H1 (cell line): ENCODE results near the gene VWF. TPM values are rescaled to one million over a fixed set of nuclear protein-coding genes. Genes with fewer than 3 reads are reported as not detected.

Experiments used
- CTCF ChIA-PET: fragments of 300-600 bp; sonication (Branson Sonifier 250); formaldehyde crosslinking; loops from one replicate; lab custom pipeline; 2021; ENCODE audit not compliant: partially characterized antibody; lab: Charles Lee
- POLR2A ChIA-PET: fragments of 300-600 bp; sonication (Branson Sonifier 250); formaldehyde crosslinking; loops from one replicate; lab custom pipeline; 2021; ENCODE audit warnings: inconsistent platforms; ENCODE audit not compliant: partially characterized antibody; lab: Charles Lee
- DNase-seq, 2 experiments: peaks; one replicate each; pipeline versions ENCODE4 v3.0.0 to v3.0.0-alpha.2; 2010 to 2022; ENCODE audit warnings: low spot score in 2 of 2, low read depth in 1 of 2, mixed read lengths in 1 of 2
- FAIRE-seq: peaks from 2 replicates; lab custom pipeline; 2011; peaks lifted over from hg19 to GRCh38; lab: Jason Lieb, UNC
- H2AFZ ChIP-seq: 2 replicates; pipeline ENCODE4 v1.8.1; 2012; ENCODE audit warnings: low read length, inconsistent platforms
- H2AK5ac ChIP-seq: 2 replicates; pipeline ENCODE4 v1.6.1; 2013; ENCODE audit warnings: low read depth, low read length
- H2BK120ac ChIP-seq: replicated peaks from 2 replicates; pipeline ENCODE3; 2013; ENCODE audit warnings: low read depth, low read length, inconsistent platforms
- H2BK12ac ChIP-seq: 2 replicates; pipeline ENCODE4 v1.6.1; 2013; ENCODE audit warnings: low read depth, low read length
- H2BK15ac ChIP-seq: 2 replicates; pipeline ENCODE4 v1.6.1; 2013; ENCODE audit warnings: low read length
- H2BK20ac ChIP-seq: 2 replicates; pipeline ENCODE4 v1.6.1; 2013; ENCODE audit warnings: low read length
- H2BK5ac ChIP-seq: 2 replicates; pipeline ENCODE4 v1.6.1; 2013; ENCODE audit warnings: low read depth, low read length
- H3K14ac ChIP-seq: 2 replicates; pipeline ENCODE4 v1.6.1; 2013; ENCODE audit warnings: inconsistent platforms; ENCODE audit not compliant: insufficient read length
- H3K18ac ChIP-seq: 2 replicates; pipeline ENCODE4 v1.6.1; 2013; ENCODE audit warnings: low read length; ENCODE audit errors: extremely low read depth
- H3K23ac ChIP-seq: 2 replicates; pipeline ENCODE4 v1.6.1; 2013; ENCODE audit warnings: inconsistent platforms; ENCODE audit not compliant: insufficient read length
- H3K23me2 ChIP-seq: 2 replicates; pipeline ENCODE4 v1.6.1; 2013; ENCODE audit warnings: low read depth, low read length
- H3K27ac ChIP-seq: 2 replicates; pipeline ENCODE4 v1.6.1; 2011; ENCODE audit warnings: low read depth, low read length, inconsistent platforms
- H3K27me3 ChIP-seq, 4 experiments: replicated peaks in 1 of 4; 1 replicate in 1 of 4; 2 replicates in 3 of 4; pipeline versions ENCODE4 v1.6.1 to v1.8.1; 2011 to 2013; ENCODE audit warnings: low read length in 3 of 4, mild to moderate bottlenecking in 3 of 4, inconsistent platforms in 2 of 4, mixed read lengths in 2 of 4, moderate library complexity in 1 of 4; ENCODE audit not compliant: control insufficient read depth in 3 of 4, insufficient read depth in 3 of 4; ENCODE audit errors: extremely low read depth in 1 of 4
- H3K36me3 ChIP-seq, 4 experiments: 2 replicates each; pipeline versions ENCODE4 v1.6.1 to v1.8.1; 2011 to 2013; ENCODE audit warnings: mild to moderate bottlenecking in 4 of 4, low read length in 3 of 4, moderate library complexity in 2 of 4, control low read depth in 1 of 4, inconsistent platforms in 1 of 4; ENCODE audit not compliant: insufficient read depth in 4 of 4, control insufficient read depth in 2 of 4
- H3K4ac ChIP-seq: replicated peaks from 2 replicates; pipeline ENCODE3; 2013; ENCODE audit warnings: low read length, low read depth, mixed read lengths, inconsistent platforms; ENCODE audit not compliant: insufficient read length
- H3K4me1 ChIP-seq, 4 experiments: replicated peaks in 1 of 4; 1 replicate in 1 of 4; 2 replicates in 3 of 4; pipeline versions ENCODE4 v1.6.1 to v1.8.1; 2011 to 2013; ENCODE audit warnings: low read length in 3 of 4, inconsistent platforms in 2 of 4, mixed read lengths in 1 of 4; ENCODE audit not compliant: insufficient read depth in 4 of 4, control insufficient read depth in 3 of 4
- H3K4me2 ChIP-seq, 2 experiments: 2 replicates each; pipeline versions ENCODE4 v1.6.1 to v1.8.1; 2011 to 2013; ENCODE audit warnings: low read depth in 2 of 2, low read length in 2 of 2, control low read depth in 1 of 2, inconsistent platforms in 1 of 2, mild to moderate bottlenecking in 1 of 2; ENCODE audit not compliant: insufficient read depth in 1 of 2
- H3K4me3 ChIP-seq, 4 experiments: fragments of 200-600, 300-600 bp in 1 of 4; sonication (generic), shearing (Covaris generic), sonication (Bioruptor Twin) in 1 of 4; 2 replicates each; pipeline versions ENCODE4 v1.5.1 to v1.8.1; 2011 to 2016; ENCODE audit warnings: low read length in 4 of 4, low read depth in 3 of 4, control low read depth in 2 of 4, inconsistent platforms in 2 of 4, mild to moderate bottlenecking in 2 of 4, mixed read lengths in 1 of 4, moderate library complexity in 1 of 4; ENCODE audit not compliant: insufficient read depth in 2 of 4; ENCODE audit errors: extremely low read depth in 1 of 4
- H3K56ac ChIP-seq: replicated peaks from 2 replicates; pipeline ENCODE3; 2013; ENCODE audit warnings: low read depth, mild to moderate bottlenecking, mixed read lengths, low read length, inconsistent platforms; ENCODE audit not compliant: insufficient read length
- H3K79me1 ChIP-seq: 2 replicates; pipeline ENCODE4 v1.6.1; 2013; ENCODE audit warnings: low read depth, low read length, control low read depth
- H3K79me2 ChIP-seq, 2 experiments: 2 replicates each; pipeline versions ENCODE4 v1.6.1 to v1.8.1; 2012 to 2013; ENCODE audit warnings: low read length in 2 of 2, mild to moderate bottlenecking in 2 of 2, inconsistent platforms in 1 of 2; ENCODE audit not compliant: insufficient read depth in 2 of 2, control insufficient read depth in 1 of 2
- H3K9ac ChIP-seq, 4 experiments: replicated peaks in 1 of 4; 1 replicate in 1 of 4; 2 replicates in 3 of 4; pipeline versions ENCODE4 v1.6.1 to v1.8.1; 2011 to 2013; ENCODE audit warnings: low read depth in 3 of 4, low read length in 3 of 4, control low read depth in 2 of 4, mild to moderate bottlenecking in 2 of 4, moderate library complexity in 2 of 4, inconsistent platforms in 1 of 4; ENCODE audit errors: extremely low read depth in 1 of 4
- H3K9me3 ChIP-seq, 2 experiments: 2 replicates each; pipeline versions ENCODE4 v1.6.1 to v1.8.1; 2012 to 2013; ENCODE audit warnings: mild to moderate bottlenecking in 2 of 2, moderate library complexity in 2 of 2, control low read depth in 1 of 2, inconsistent platforms in 1 of 2, low read depth in 1 of 2, low read length in 1 of 2, mixed read lengths in 1 of 2; ENCODE audit not compliant: insufficient read depth in 2 of 2
- H4K20me1 ChIP-seq, 2 experiments: replicated peaks in 1 of 2; 2 replicates each; pipeline versions ENCODE3 to v1.8.1; 2011 to 2013; ENCODE audit warnings: inconsistent platforms in 2 of 2, low read length in 2 of 2, mild to moderate bottlenecking in 1 of 2; ENCODE audit not compliant: insufficient read depth in 2 of 2, control insufficient read depth in 1 of 2
- H4K5ac ChIP-seq: 2 replicates; pipeline ENCODE4 v1.6.1; 2013; ENCODE audit warnings: low read length, low read depth, mixed read lengths, inconsistent platforms; ENCODE audit not compliant: insufficient read length
- H4K8ac ChIP-seq: 2 replicates; pipeline ENCODE4 v1.8.0; 2013; ENCODE audit warnings: mild to moderate bottlenecking, moderate library complexity, low read length, inconsistent platforms; ENCODE audit not compliant: insufficient read depth; ENCODE audit errors: extremely low read depth
- H4K91ac ChIP-seq: replicated peaks from 2 replicates; pipeline ENCODE3; 2013; ENCODE audit warnings: low read length, mixed read lengths, inconsistent platforms; ENCODE audit not compliant: insufficient read length
- CTCF ChIP-seq, 3 experiments: IDR thresholded peaks; 1 replicate in 2 of 3; 2 replicates in 1 of 3; pipeline versions ENCODE4 v1.5.1 to v1.6.1; 2011; ENCODE audit warnings: low read length in 3 of 3, mild to moderate bottlenecking in 3 of 3, inconsistent platforms in 2 of 3, low read depth in 1 of 3, moderate library complexity in 1 of 3; ENCODE audit not compliant: insufficient read depth in 1 of 3; ENCODE audit errors: control extremely low read depth in 1 of 3
- MAFK ChIP-seq: IDR thresholded peaks from 2 replicates; pipeline ENCODE4 v1.6.1; 2012; ENCODE audit warnings: low read depth, mild to moderate bottlenecking, improper control_type of control experiment, low read length
- RAD21 ChIP-seq, 2 experiments: IDR thresholded peaks in 1 of 2; conservative IDR thresholded peaks in 1 of 2; 2 replicates each; pipeline ENCODE4 v1.6.1; 2011; ENCODE audit warnings: low read depth in 2 of 2, low read length in 2 of 2, improper control_type of control experiment in 1 of 2, inconsistent platforms in 1 of 2, mild to moderate bottlenecking in 1 of 2, moderate library complexity in 1 of 2
- TBP ChIP-seq: IDR thresholded peaks from 2 replicates; pipeline ENCODE4 v1.6.1; 2011; ENCODE audit warnings: low read depth, low read length, improper control_type of control experiment
- WGBS, 2 experiments: shearing (Covaris generic) in 1 of 2; methylation state at CpG; one replicate each; pipeline versions ENCODE4 v1.1.6 to v1.1.7; 2013 to 2015; ENCODE audit warnings: low lambda C conversion rate in 2 of 2, mixed read lengths in 2 of 2, inconsistent platforms in 1 of 2, low coverage in 1 of 2, missing lambda C conversion rate in 1 of 2; ENCODE audit not compliant: insufficient replicate concordance in 2 of 2, insufficient coverage in 1 of 2, insufficient read length in 1 of 2; ENCODE audit errors: extremely low coverage in 1 of 2, missing lambda C conversion rate in 1 of 2; 5-methylcytosine and 5-hydroxymethylcytosine counted together
- polyA plus RNA-seq, 7 experiments: library from polyadenylated mRNA; depleted of rRNA in 3 of 7; stranded (reverse) in 5 of 7; unstranded in 2 of 7; fragments of >200 nt in 5 of 7; fragments of 200-250 nt in 2 of 7; gene quantifications; 1 replicate in 5 of 7; 2 replicates in 1 of 7; 4 replicates in 1 of 7; pipeline versions ENCODE4 v1.2.1 to v1.2.3, GENCODE V29; 2011 to 2013; ENCODE audit warnings: missing spikeins in 2 of 7, mixed read lengths in 2 of 7
- total RNA-seq: library from RNA; stranded (reverse); fragmentation: NEBNext Ultra II Directional; extraction: Animal tissue kit (Norgen Biotek cat#: 25700); gene quantifications from 2 replicates; pipeline ENCODE4 v1.2.1, GENCODE V29; 2021

Gene VWF
- total and polyA plus RNA-seq, 2 of the 8 experiments (the other 6 are each of a cell fraction or from before 2014, with no cell fraction given) = 0.39 to 0.60 TPM

- Histone ChIP-seq H2BK120ac (no peak overlapping the region), H4K20me1 (no peaks in the 10 kb centered on the region), H2BK20ac (no peak overlapping the region), H3K4me1 (peaks cover 4 to 15% (median 13%) of the 10 kb centered on the region in 4 experiments), H3K27me3 (peaks cover 0 to 15% (median 10%) of the 10 kb centered on the region in 4 experiments; a peak in 5 of 7 replicates), H4K8ac (no peak overlapping the region), H3K4me2 (no peak overlapping the region), H3K4ac (no peak overlapping the region), H3K27ac (no peak overlapping the region), H3K4me3 (no peak overlapping the region), H2BK5ac (no peak overlapping the region), H3K18ac (no peak overlapping the region), H4K91ac (no peak overlapping the region), H3K23me2 (peaks cover 8% of the 10 kb centered on the region; the same call in 1 of the 2 replicates), H3K14ac (no peak overlapping the region), H2BK15ac (no peak overlapping the region), H3K23ac (no peak overlapping the region), H3K79me1 (no peaks in the 10 kb centered on the region), H3K56ac (no peak overlapping the region)
- DNase-seq = no peak
- POLR2A ChIA-PET = no interaction called here
- CTCF ChIA-PET = interaction anchor here (0.7 to 4.7 kb wide), 12 partner anchors 10 to 244 kb away, joined by 3 to 44 read pairs (median 3); no protein-coding TSS in a partner anchor
- TF ChIP-seq CTCF (IDR thresholded peaks at IDR 0.05; ENCODE audit: control extremely low read depth in 1 of 3, insufficient read depth in 1 of 3, low read depth in 1 of 3, low read length in 3 of 3) = no peak
- 0 out of 2 replicates have a peak, but pooled peaks have one; percentile 39 for TF ChIP-seq TBP
- no peak for TF ChIP-seq RAD21 (IDR thresholded peaks at IDR 0.05 in 1 of 2, conservative IDR thresholded peaks at IDR 0.05 in 1 of 2; ENCODE audit: low read depth in 2 of 2, low read length in 2 of 2)
- TF ChIP-seq MAFK = no peak
- TF ChIP-seq, all 59 proteins: peak for 1
- 83% methylated on average over 4 of the region's 4 CpGs; no CpG with 5 or more reads in 1 of the 2 experiments for WGBS, 2 experiments
- Histone ChIP-seq H3K9ac (no peak overlapping the region), H2BK12ac (no peak overlapping the region; the same call in 1 of the 2 replicates), H3K36me3 (no peaks in the 10 kb centered on the region), H3K79me2 (no peaks in the 10 kb centered on the region), H3K9me3 (no peaks in the 10 kb centered on the region), H2AFZ (no peak overlapping the region), H4K5ac (no peak overlapping the region), H2AK5ac (no peak overlapping the region)
- no peak for FAIRE-seq
These were observed 70.9 kb downstream of the VWF start for GRCh38 chr12:6053541-6053940.
